ENCODE results near the gene JPH3.

JPH3 gene

DNA sequence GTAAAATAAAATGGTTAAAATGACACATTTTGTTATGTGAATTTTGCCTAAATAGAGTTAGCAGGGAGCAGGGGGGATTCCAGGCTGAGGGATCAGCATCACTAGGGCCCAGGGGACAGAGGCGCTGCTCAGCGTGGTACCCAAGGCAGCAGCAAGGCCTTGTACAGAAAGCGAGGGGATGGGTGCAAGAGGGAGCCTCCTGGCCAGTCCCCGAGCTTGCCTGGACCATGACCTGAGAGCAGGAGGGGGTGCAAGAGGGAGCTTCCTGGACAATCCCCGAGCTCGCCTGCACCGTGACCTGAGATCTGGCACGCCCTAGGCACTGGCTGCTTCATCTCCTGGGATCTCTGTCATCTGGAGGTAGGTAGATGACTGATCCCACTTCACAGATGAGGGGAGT is 17.3 kb upstream of the JPH3 start:
- TF ChIP-seq CTCF (IDR thresholded peaks at IDR 0.05): no peak

DNA sequence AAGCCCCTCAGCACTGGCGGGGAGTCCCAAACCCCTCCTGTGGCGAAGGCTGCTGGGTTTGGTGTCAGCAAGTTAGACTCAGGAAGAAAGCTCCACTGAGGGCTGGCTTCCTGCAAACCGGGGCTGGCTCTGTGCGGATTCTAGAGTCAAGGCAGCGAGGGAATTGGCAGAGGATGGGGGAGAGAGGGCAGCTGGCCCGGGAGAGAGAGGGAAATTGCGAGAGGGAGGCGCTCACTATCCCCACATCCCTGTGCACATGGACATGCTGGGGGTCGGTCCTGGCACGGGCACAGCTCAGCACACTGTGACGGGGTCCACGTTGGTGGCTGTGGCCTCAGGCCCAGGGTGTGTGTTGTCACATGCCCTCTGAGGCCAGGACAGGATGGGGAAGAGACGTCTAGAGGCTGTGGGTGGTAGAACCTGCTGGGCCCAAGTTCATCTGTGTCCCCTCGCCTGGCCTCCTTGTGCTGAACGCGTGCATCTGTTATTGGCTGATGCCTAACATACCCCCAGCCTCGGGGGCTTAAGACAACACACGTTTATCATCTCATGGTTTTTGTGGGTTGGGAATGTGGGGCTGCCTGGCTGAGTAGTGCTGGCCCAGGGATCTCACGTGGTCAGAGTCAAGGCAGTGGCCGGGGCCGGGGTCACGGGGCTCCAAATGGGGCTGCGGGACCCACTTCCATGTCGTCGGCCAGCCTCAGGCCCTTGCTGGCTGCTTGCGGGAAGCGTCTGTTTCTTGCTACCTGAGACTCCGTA is 16.7 kb upstream of the JPH3 start:
- TF ChIP-seq CTCF (IDR thresholded peaks at IDR 0.05): no peak

DNA sequence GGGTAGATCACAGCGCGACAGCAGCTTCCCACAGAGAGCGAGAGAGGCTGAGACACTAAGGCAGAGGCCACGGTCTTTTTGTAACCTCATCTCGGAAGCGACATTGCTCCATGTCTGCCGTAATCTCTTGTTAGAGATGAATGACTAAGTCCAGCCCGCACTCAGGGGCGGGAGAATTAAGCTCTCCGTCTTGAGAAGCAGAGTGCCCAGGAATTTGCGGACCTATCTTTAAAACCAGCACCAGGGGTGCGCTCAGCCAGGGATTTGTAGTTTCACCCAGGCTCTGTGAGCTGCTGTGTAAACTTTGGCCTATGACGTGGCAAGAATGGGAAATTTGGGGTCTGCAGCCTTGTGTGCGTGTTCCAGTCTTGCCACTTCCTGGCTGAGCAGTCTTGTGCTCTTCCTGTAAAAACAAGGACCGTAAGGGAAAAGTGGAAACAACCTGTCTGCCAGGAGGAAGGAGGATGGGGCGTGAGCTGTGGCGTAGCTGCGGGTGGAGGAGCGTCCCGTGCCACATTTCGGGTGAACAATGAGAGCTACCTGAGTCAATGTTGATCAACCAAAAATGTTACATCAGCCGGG is 16.0 kb upstream of the JPH3 start:
- no peak for TF ChIP-seq CTCF (IDR thresholded peaks at IDR 0.05)

- no peak for TF ChIP-seq CTCF (IDR thresholded peaks at IDR 0.05)
These were observed 14.7 kb upstream of the JPH3 start for GRCh38 chr16:87587636-87588035.

- TF ChIP-seq CTCF (IDR thresholded peaks at IDR 0.05): no peak
These were observed 10.1 kb upstream of the JPH3 start for GRCh38 chr16:87592018-87592712.

- TF ChIP-seq CTCF (IDR thresholded peaks at IDR 0.05): no peak
These were observed 8.5 kb upstream of the JPH3 start for GRCh38 chr16:87593710-87594258.

GRCh38 chr16:87595712-87596111 is 6.6 kb upstream of the JPH3 start:
- TF ChIP-seq CTCF (IDR thresholded peaks at IDR 0.05): no peak
